ENCODE results near the gene NAGPA. TPM values are rescaled to one million over a fixed set of nuclear protein-coding genes. Genes with fewer than 3 reads are reported as not detected.

NAGPA gene
- total RNA-seq, 3 donors from 2014 or later (not counting 1 experiment from before 2014, with no cell fraction given): 14.7 to 27.8 (median 23.0) TPM

GRCh38 chr16:4982056-4982867 lies 51.5 kb downstream of the NAGPA start:
- no peak overlapping the region for H3K4me3 ChIP-seq (ENCODE audit: low read length)
- 74% methylated on average over 17 of the region's 20 CpGs for WGBS (ENCODE audit: insufficient coverage)
- no peak for TF ChIP-seq CTCF (IDR thresholded peaks at IDR 0.05)
- H3K36me3 ChIP-seq (ENCODE audit: control insufficient read depth, insufficient read depth, low read length): no peaks in the 10 kb centered on the region
- intact Hi-C loops (cut with micrococcal nuclease): no loop called here
- peaks cover 6% of the 10 kb centered on the region for H3K27me3 ChIP-seq (ENCODE audit: control insufficient read depth, insufficient read depth, low read length)
- ATAC-seq (no peak), DNase-seq (no peak)
- no peaks in the 10 kb centered on the region for H3K4me1 ChIP-seq (ENCODE audit: control insufficient read depth, insufficient read depth, low read length)
- H3K27ac ChIP-seq (ENCODE audit: low read length): no peak overlapping the region
- no peaks in the 10 kb centered on the region for H3K4me1 Mint-ChIP-seq
- H3K36me3 Mint-ChIP-seq: no peaks in the 10 kb centered on the region
- no peak overlapping the region for H3K27ac Mint-ChIP-seq
- no peaks in the 10 kb centered on the region for H3K9me3 ChIP-seq (ENCODE audit: control insufficient read depth, insufficient read depth, low read length)
- no peaks in the 10 kb centered on the region for H3K9me3 Mint-ChIP-seq
- no peak overlapping the region for H3K4me3 Mint-ChIP-seq
- peaks cover 16 to 24% of the 10 kb centered on the region in 2 donors for H3K27me3 Mint-ChIP-seq (ENCODE audit: low read depth in 2 of 2)

- Mint-ChIP-seq H3K4me3 (no peak overlapping the region), H3K9me3 (no peaks in the 10 kb centered on the region), H3K27me3 (ENCODE audit: low read depth in 2 of 2) (peaks cover 10 to 16% of the 10 kb centered on the region in 2 donors), H3K27ac (no peak overlapping the region), H3K4me1 (no peaks in the 10 kb centered on the region), H3K36me3 (no peaks in the 10 kb centered on the region)
- Histone ChIP-seq H3K4me1 (ENCODE audit: control insufficient read depth, insufficient read depth, low read length) (no peaks in the 10 kb centered on the region), H3K27me3 (ENCODE audit: control insufficient read depth, insufficient read depth, low read length) (peaks cover 3% of the 10 kb centered on the region), H3K4me3 (ENCODE audit: low read length) (no peak overlapping the region), H3K9me3 (ENCODE audit: control insufficient read depth, insufficient read depth, low read length) (no peaks in the 10 kb centered on the region), H3K36me3 (ENCODE audit: control insufficient read depth, insufficient read depth, low read length) (no peaks in the 10 kb centered on the region), H3K27ac (ENCODE audit: low read length) (no peak overlapping the region)
- ATAC-seq: no peak
- TF ChIP-seq CTCF (IDR thresholded peaks at IDR 0.05): no peak
- intact Hi-C loops (cut with micrococcal nuclease): no loop called here
- DNase-seq: no peak
- 81% methylated on average over 7 of the region's 7 CpGs for WGBS (ENCODE audit: insufficient coverage)
Measured at GRCh38 chr16:4981473-4981872, 52.3 kb downstream of the NAGPA start.

GRCh38 chr16:4980691-4981090 lies 53.0 kb downstream of the NAGPA start:
- TF ChIP-seq CTCF (IDR thresholded peaks at IDR 0.05): no peak
- H3K4me1 Mint-ChIP-seq: no peaks in the 10 kb centered on the region
- H3K27me3 Mint-ChIP-seq (ENCODE audit: low read depth in 2 of 2): peaks cover 5 to 9% of the 10 kb centered on the region in 2 donors
- H3K4me3 Mint-ChIP-seq: no peak overlapping the region
- H3K9me3 Mint-ChIP-seq: no peaks in the 10 kb centered on the region
- intact Hi-C loops (cut with micrococcal nuclease): no loop called here
- peaks cover 2% of the 10 kb centered on the region for H3K27me3 ChIP-seq (ENCODE audit: control insufficient read depth, insufficient read depth, low read length)
- 79% methylated on average over 10 of the region's 10 CpGs for WGBS (ENCODE audit: insufficient coverage)
- no peak overlapping the region for H3K27ac Mint-ChIP-seq
- no peak overlapping the region for H3K27ac ChIP-seq (ENCODE audit: low read length)
- no peaks in the 10 kb centered on the region for H3K36me3 Mint-ChIP-seq
- ATAC-seq: no peak
- H3K36me3 ChIP-seq (ENCODE audit: control insufficient read depth, insufficient read depth, low read length): no peaks in the 10 kb centered on the region
- no peaks in the 10 kb centered on the region for H3K4me1 ChIP-seq (ENCODE audit: control insufficient read depth, insufficient read depth, low read length)
- H3K4me3 ChIP-seq (ENCODE audit: low read length): no peak overlapping the region
- no peak for DNase-seq
- H3K9me3 ChIP-seq (ENCODE audit: control insufficient read depth, insufficient read depth, low read length): no peaks in the 10 kb centered on the region
